Measurements from ENCODE around the gene ODF2.
"Not testable (repeated sequence)": the region's sequence is repeated elsewhere in the genome, so short reads cannot be mapped to it uniquely, and the experiment has no call there.

The ODF2 gene

DNA sequence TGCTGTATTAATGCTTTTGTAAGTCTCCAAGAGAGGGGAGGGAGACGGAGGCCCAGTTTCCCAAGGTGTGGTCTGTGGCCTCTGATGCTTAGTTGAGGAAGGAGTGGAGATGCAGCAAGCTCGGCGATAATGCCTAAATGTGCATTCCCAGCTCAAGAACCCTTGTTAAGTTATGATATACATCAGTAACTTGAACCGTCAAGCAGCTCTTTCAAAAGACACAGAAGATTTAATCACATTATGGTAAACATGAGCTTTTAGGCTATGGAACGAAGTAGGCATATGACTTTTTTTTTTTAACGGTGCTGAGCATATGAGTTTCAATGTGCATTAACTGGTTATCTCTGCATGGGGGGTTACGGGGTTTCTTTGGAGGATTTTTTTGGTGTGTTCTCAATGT, 26.4 kb downstream of the ODF2 start:
- DNase-seq (ENCODE audit: low read depth, low spot score), result no peak

DNA sequence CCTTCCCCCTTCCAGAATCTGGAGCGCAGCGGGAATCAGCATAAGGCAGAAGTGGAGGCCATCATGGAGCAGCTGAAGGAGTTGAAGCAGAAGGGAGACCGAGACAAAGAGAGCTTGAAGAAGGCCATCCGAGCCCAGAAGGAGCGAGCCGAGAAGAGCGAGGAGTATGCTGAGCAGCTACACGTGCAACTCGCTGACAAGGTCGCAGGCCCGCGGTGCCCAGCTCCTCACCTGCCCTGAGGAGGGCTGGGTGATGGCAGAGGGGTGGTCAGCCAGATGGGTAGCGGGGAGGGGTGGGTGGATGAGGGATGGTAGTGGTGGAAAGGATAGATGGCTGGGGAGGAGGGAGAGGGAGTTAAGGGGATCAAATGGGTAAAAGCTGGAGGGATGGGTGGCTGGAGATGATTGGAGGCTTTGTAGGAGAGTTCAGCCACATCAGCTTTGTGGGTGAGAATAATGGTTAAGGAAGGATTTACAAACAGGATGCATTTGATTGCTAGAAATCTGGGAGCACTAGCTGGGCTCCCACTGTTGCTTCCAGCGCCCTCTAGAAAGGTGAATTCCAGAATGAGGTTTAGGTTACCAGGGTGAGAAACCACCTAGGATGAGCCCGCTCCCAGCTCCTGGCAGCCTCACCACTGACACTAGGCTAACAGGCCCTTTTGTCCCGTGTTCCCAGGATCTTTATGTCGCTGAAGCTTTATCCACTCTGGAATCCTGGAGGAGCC, 29.0 kb downstream of the ODF2 start:
- no peak for DNase-seq (ENCODE audit: low read depth, low spot score)

DNA sequence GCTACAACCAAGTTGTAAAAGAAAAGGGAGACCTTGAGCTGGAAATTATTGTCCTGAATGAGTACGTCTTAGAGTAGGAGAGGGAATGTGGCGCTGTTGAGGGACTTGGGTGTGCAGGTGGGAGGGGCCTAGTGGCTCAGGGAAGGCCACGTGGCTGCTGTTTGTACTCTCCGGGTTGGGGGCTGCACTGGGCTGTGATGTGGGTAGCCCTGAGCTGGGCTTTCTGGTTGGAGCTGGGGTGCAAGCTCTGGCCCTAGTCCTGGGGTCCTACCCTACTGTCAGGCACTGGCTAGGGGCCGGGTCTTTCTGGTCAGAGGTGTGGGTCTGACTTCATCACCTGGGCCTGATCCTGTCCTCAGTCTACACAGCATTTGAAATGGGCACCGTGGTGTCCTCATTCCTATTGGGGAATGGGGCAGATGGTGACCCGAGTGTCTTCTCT, 29.6 kb downstream of the ODF2 start:
- DNase-seq (ENCODE audit: low read depth, low spot score), result no peak

DNA sequence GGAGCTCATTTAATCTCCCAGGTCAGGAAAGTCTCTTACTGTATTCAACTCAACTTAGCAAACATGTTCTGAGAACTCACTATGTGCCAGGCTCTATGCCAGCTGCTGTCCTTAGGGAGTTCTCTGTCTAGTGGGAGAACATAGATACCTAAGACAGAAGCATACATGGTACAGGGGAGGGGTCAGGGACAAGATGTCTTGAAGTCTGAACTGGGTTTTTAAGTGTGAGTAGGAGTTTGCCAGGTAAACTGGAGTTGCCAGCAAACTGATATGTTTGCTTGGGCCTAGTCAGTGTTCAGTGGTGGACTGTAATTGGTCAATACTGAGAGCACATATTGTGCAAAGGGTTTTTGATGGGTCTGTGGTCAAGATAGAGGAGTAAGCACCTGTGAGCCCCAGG, 30.4 kb downstream of the ODF2 start:
- no peak for DNase-seq (ENCODE audit: low read depth, low spot score)

DNA sequence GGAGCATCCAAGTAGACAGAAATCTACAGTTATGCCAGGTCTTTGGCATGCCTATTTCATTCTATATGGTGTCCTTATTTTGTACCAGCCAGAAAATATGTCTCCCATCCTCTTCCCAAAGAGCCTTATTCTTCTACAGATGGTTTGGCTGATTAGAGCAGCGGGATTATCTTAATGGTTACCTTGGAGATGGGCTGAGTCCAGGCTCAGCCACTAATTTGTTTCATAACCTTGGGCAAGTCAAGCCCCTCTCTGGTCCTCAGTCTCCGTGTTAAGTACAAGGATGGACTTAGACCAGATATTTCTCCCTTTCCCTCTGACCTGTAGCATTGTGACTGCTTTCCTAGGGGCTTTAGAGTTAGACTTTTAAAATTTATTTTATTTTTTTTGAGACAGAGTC, 37.6 kb downstream of the ODF2 start:
- no peak for DNase-seq (ENCODE audit: low read depth, low spot score)

DNA sequence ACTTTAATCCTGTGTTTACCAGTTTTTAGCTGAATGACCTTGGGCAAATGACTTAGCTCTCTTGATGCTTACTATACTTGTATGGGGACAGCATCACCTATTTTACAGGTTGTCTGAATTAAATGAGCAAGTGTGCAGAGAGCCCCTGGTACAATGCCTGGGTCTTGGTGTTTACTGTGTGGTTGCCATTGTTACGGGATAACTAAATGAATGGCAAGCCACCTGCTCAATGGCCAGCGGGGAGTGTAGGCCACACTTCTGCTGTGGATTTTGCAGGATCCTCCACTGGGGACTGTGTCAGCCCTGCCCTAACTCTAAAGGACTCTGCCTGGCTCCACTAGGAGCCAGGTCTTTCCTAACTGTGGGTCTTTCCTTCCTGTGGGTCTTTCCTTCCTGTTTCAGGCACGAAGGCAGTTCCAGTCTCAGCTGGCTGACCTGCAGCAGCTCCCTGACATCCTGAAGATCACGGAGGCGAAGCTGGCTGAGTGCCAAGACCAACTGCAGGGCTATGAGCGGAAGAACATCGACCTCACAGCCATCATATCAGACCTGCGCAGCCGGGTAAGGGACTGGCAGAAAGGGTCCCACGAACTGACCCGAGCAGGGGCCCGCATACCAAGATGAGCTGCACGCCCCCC, 38.4 kb downstream of the ODF2 start:
- peak; percentile 30 for DNase-seq (ENCODE audit: low read depth, low spot score)

DNA sequence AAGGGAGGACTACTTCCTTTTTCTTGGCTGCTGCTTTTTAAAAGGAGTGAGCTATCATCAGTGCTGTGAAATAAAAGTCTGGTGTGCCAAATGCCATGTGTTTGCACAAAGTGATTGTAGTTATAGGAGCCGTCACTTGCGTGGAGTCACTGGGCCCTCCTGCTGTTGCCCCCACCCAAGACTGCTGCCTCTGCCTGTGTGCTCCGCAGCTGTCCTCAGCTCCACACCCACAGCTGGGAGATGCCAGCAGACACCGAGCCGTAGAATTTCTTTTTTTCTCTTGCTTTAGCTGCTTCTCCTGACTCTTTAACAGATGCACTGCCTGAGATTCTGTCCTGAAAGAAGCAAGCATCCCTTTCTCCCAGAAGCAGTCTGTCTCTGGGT, 38.9 kb downstream of the ODF2 start:
- DNase-seq (ENCODE audit: low read depth, low spot score), result no peak

DNA sequence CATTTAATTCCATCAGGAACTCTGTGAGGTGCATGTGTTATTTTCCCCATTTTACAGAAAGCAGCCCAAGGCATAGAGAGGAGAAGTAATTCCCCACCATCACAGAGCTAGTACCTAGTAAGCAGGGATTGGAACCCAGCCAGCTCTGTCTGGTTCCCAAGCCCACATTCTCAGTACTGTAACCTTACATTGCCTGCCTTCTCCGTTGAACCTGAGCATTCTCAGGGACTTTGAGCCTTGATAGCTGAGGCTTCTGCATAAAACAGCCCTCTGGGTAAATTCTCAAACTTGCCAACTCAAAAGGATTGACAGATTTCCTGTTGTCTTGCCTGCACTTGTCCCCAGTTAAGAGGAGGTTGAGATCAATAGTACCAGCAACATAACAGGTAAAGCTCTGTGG, 39.5 kb downstream of the ODF2 start:
- DNase-seq (ENCODE audit: low read depth, low spot score), result no peak

DNA sequence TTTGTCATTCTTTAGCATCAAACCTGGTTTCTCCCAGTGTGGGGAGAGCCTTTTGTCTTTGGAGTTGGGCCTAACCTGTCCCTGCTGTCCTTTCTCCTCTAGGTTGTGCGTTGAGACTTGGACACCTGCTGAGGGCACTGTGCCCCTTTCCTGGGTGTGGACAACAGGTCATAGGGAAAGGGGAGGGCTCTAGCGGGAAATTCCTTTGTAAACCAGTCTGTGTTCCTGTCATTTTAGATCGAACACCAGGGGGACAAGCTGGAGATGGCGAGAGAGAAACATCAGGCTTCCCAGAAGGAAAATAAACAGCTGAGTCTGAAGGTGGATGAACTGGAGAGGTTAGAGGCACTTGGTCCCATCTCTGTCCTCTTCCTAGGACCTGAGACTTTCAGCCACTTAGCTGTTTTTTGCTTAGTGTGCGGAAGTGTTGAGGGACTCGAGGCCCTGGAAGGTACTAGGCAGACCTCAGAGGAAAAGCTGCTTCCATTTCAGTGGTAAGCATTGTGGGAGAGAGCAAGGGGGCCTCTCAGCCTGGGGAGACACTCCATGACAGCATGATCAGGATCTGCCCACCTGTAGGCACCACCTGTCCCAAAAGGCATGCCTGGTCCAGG, 40.1 kb downstream of the ODF2 start:
- DNase-seq (ENCODE audit: low read depth, low spot score), result no peak

DNA sequence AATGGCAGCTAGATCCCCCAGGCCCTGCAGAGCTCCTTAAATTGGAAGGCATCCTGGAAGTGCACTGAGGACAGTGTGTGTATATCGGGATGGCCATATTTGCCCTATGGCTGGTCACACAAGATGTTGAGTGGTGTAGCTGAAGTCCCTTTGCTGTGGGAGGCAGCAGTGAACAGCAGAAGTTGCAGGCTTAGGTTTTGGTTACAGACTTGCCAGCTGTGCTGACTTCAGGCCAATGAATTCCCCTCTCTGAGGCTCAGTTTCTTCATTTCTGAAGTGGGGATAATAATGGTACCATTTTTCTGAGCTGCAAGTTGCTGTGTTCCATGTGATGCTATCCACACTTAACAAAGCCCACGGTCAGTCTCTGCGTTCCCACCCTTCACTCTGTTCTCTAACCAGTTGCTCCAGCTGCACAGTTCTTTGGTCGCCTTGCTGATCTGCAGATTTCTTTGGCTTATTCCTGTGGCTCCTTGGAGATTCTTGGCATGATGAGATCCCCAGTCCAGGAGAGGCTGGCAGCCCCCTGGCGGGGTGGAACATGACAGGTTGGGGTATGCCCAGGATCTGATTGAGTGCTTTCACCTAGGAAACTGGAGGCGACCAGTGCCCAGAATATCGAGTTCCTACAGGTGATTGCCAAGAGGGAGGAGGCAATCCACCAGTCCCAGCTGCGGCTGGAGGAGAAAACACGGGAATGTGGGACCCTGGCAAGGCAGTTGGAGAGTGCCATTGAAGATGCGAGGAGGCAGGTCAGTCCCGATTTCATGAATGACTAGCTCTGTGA, 42.2 kb downstream of the ODF2 start:
- DNase-seq (ENCODE audit: low read depth, low spot score), result no peak

DNA sequence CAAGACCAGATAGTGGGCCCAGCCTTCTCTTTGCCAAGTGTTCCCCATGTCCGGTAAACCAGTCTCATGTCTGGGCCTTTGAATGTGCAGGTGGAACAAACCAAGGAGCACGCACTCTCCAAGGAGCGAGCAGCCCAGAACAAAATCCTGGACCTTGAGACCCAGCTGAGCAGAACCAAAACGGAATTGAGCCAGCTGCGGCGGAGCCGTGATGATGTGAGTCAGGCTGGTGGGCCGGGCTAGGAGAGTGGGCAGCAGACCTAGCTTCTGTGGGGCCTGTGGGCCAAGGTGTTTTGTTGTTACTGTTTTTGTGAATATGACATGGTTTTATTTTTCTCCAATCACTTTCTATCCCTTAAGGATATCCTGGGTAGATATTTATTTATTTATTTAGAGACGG, 43.1 kb downstream of the ODF2 start:
- DNase-seq (ENCODE audit: low read depth, low spot score), result no peak

DNA sequence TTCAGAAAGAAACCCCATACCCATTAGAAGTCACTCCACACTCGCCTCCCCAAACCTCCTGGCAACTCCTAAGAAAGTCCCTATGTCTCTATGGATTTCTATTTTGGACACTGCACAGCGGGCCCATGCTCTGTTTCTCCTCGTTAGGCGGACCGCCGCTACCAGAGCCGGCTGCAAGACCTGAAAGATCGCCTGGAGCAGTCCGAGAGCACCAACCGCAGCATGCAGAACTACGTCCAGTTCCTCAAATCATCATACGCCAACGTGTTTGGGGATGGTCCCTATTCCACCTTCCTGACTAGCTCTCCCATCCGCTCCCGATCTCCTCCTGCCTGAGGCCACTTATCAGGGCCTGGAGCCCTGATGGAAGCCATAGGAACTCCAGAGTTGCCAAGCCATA, 44.1 kb downstream of the ODF2 start:
- no peak for DNase-seq (ENCODE audit: low read depth, low spot score)

DNA sequence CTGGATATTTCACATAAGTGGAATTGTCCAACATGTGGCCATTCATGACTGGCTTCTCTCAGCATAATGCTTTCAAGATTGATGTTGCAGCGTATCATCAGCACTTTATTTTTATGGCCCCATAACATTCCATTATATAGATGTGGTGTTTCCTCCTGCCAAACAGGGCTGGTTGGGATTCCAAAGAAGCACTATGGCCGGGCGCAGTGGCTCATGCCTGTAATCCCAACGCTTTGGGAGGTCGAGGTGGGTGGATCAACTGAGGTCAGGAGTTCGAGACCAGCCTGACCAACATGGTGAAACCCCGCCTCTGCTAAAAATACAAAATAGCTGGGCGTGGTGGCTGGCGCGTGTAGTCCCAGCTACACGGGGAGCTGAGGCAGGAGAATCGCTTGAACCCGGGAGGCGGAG, 47.6 kb downstream of the ODF2 start:
- not testable (repeated sequence) for DNase-seq (ENCODE audit: low read depth, low spot score)

DNA sequence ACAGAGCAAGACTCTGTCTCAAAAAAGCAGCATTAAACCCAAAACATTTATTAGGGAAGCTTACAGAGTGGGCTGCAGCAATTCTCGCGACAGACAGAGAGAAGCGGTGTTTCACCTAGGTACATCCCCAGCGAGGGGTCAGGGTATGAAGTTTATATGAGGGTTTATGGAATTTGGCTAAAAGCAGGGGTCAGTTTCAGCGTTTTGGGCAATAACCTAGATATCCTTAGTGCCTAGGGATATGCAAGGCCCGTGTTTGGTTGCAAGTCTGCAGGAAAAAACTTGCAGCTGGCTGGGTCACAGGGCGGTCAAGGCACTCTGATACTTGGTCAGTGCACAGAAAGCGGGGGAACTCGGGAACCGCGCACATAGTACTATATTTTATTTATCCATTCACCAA, 48.1 kb downstream of the ODF2 start:
- no peak for DNase-seq (ENCODE audit: low read depth, low spot score)

DNA sequence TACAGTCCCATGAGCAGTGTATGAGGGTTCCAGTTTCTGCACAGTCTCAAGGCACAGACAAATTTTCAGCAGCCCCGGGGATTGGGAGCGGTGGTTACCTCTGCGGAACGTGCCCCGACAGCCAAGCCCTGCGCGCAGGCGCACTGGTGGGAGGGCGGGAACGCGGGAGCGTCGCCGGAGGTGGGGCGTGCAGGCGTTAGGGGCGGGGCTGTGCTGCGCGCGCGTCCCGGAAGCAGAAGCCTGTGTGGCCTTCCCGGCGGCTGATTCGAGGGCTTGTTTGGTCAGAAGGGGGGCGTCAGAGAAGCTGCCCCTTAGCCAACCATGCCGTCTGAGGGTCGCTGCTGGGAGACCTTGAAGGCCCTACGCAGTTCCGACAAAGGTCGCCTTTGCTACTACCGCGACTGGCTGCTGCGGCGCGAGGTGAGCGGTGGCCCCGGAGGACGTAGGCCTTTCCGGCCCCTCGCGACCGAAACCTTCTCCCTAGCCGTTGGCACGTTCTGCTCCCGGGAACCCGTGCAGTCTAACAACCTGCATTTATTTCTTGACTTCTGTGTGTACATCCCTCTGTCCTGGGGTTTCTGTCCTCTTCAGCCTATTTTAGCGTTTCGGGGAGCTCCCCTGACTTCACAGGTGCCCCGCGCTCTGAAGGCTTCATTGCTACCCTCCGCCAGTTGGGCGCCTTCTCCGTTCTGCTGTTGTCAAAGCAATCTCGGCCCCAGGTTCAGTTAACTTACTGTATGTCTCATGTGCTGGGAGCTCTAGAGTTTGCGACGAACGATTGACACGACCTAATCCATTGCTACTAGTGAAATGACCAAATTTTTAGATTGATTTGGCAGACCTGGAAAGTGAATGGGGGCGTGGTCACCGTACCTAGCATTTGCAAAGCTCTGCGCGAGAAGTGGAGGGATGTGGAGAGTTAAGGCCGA, 48.9 kb downstream of the ODF2 start, which contains the start of gene GLE1:
Gene GLE1 (plus strand): TSS at position 235 of the 929 bp plus-strand sequence. CDS start 87 bp downstream, at position 322.
- peak; percentile 77 for DNase-seq (ENCODE audit: low read depth, low spot score)

DNA sequence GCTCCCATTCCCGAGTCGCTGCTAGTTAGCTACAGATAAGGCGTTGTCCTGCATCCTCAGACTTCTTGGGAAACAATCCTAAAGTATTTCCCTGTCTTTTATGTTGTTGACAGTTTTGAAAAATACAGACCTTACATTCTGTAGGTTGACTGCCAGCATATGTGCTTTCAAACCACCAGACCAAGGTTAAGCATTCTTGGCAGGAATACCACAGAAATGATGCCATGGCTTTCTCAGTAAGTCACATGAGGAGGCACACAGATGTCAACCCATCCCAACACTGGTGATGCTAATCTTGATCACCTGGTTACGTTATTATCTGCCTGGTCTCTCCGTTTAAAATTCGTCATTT, 49.6 kb downstream of the ODF2 start:
- DNase-seq (ENCODE audit: low read depth, low spot score), result no peak

DNA sequence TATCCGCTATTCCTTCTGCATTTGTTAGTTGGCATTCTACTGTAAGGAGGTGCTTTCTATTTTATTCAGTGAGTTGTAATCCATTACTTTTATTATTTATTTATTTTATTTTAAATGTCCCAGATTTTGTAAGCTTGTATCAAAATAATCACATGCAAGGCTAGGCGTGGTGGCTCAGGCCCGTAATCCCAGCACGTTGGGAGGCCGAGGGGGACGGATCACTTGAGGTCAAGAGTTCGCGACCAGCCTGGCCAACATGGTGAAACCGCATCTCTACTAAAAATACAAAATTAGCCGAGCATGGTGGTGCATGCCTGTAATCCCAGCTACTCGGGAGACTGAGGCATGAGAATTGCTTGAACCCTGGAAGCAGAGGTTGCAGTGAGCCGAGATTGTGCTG, 50.1 kb downstream of the ODF2 start:
- DNase-seq (ENCODE audit: low read depth, low spot score), result not testable (repeated sequence)

DNA sequence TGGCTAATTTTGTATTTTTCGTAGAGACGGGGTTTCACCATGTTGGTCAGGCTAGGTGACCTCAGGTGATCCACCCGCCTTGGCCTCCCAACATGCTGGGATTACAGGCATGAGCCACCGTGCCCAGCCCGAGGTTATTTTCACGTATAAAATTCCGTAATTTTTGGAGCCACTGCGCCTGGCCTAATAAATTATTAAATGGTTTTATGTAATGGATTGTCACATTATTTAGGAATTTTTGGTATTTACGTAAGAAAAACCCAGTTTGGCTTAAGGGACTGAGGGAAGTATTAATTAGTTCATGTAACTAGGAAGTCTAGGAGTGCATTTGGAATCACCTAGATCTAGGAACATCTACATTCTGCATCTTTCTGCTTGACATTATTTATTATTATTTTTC, 57.0 kb downstream of the ODF2 start:
- DNase-seq (ENCODE audit: low read depth, low spot score), result no peak

DNA sequence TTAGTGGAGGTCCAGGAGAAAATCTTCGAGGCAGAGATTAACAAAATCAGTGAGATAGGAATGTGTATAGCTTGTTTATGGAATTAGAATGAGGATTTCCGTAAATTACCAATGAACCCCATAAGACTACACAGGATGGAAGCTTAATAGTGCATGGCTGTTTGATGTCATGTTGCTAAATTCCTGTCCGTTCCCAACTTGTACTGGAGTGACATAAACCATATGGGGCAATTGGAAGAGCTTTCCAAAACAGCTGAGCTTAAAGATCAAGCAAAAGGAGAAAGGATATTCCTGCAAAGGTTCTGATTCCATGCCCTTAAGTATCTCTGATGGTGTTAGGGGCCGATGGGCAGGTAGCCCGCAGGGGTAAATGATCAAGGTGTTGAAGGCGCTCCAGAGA, 66.2 kb downstream of the ODF2 start:
- DNase-seq (ENCODE audit: low read depth, low spot score), result no peak

DNA sequence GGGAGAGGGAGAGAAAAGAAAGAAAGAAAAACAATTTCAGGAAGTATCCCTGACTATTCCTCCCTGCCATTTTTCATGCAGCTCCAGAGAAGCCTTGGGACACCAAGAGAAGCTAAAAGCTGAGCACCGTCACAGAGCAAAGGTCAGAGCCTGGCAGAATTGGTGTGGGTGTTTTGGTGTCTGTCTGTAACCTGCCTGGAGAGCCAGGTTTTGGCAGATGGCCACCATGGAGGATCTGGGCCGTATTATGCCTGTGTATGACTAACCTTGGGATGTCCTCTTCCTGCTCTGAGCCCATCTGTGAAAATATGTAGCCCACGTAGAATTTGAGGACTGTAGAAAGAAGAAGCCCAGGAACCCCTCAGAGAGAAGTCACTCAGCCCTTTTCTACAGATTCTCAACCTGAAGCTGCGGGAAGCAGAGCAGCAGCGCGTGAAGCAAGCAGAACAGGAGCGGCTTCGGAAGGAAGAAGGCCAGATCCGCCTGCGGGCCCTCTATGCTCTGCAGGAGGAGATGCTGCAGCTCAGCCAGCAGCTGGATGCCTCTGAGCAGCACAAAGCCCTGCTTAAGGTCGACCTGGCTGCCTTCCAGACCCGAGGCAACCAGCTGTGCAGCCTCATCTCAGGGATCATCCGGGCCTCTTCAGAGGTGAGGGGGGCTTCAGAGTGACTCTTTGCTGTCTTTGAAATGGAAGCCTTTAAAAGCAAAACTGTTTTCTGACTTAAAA, 67.6 kb downstream of the ODF2 start:
- peak; percentile 63 for DNase-seq (ENCODE audit: low read depth, low spot score)

DNA sequence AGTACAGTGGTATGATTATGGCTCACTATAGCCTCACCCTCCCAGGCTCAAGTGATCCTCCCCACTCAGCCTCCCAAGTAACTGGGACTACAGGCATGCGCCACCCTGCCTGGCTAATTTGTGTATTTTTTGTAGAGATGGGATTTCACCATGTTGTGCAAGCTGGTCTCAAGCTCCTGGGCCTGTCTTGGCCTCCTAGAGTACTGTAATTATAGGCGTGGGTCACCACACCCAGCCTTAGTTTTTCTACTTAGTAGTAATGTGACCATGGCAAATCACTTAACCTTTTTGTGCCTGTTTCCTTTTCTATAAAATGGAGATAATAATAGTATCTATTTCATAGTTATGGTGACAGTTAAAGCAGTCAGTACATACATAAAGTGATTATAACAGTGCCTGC, 70.9 kb downstream of the ODF2 start:
- DNase-seq (ENCODE audit: low read depth, low spot score), result no peak
